Panc1 (cell line): Measurements from ENCODE around the gene GPLD1. TPM values are rescaled to one million over a fixed set of nuclear protein-coding genes. Genes with fewer than 3 reads are reported as not detected.
A peak's percentile ranks its signal among the peaks of the same experiment; 100 is the strongest.

Source experiments
- ATAC-seq: fragments of 200-7000 bp; cut with Tn5 transposase; 2 replicates; pipeline ENCODE4 v1.9.1; 2020; ENCODE audit warnings: mild to moderate bottlenecking, moderate library complexity
- BruUV-seq: library from RNA; stranded (reverse); fragments of 400-500 nt; replicated peaks from 2 replicates; lab custom pipeline; 2021; lab: Mats Ljungman, UMichigan
- CTCF ChIA-PET: fragments of 300-600 bp; sonication (Branson Sonifier 250); formaldehyde crosslinking; loops from one replicate; lab custom pipeline; 2022; ENCODE audit warnings: antibody characterized with exemption; lab: Charles Lee
- POLR2A ChIA-PET: fragments of 300-600 bp; sonication (Branson Sonifier 250); formaldehyde crosslinking; loops from one replicate; lab custom pipeline; 2022; ENCODE audit warnings: antibody characterized with exemption; lab: Charles Lee
- DNase-seq: peaks from one replicate; pipeline ENCODE4 v3.0.0-alpha.2; 2010; ENCODE audit warnings: low read depth, low spot score
- H3K27ac ChIP-seq: 2 replicates; pipeline ENCODE4 v1.5.1; 2011; ENCODE audit warnings: mild to moderate bottlenecking, low read length, inconsistent platforms
- H3K27me3 ChIP-seq: fragments of 200-500 bp; sonication (Bioruptor generic); 2 replicates; pipeline ENCODE4 v1.6.0; 2014; ENCODE audit warnings: low read length, inconsistent platforms; ENCODE audit not compliant: control insufficient read depth, insufficient read depth
- H3K36me3 ChIP-seq: fragments of 200-500 bp; sonication (Bioruptor generic); 2 replicates; pipeline ENCODE4 v1.5.1; 2014; ENCODE audit warnings: inconsistent platforms, mild to moderate bottlenecking, low read length, moderate library complexity; ENCODE audit not compliant: control insufficient read depth, insufficient read depth
- H3K4me1 ChIP-seq: 2 replicates; pipeline ENCODE4 v1.5.1; 2011; ENCODE audit warnings: inconsistent platforms, mild to moderate bottlenecking, low read length, moderate library complexity; ENCODE audit not compliant: control insufficient read depth, insufficient read depth
- H3K4me3 ChIP-seq, 2 experiments: 2 replicates each; pipeline ENCODE4 v1.5.1; 2011 to 2012; ENCODE audit warnings: low read depth in 2 of 2, low read length in 2 of 2, mild to moderate bottlenecking in 2 of 2, inconsistent platforms in 1 of 2, moderate library complexity in 1 of 2
- H3K9me3 ChIP-seq: fragments of 200-500 bp; sonication (Bioruptor generic); 2 replicates; pipeline ENCODE4 v1.5.1; 2014; ENCODE audit warnings: low read depth, mild to moderate bottlenecking, inconsistent platforms, low read length, moderate library complexity; ENCODE audit not compliant: control insufficient read depth, insufficient read depth
- CTCF ChIP-seq: fragments of 450-650 bp; IDR thresholded peaks from 2 replicates; pipeline ENCODE4 v1.5.1; 2017; ENCODE audit warnings: mild to moderate bottlenecking
- POLR2AphosphoS5 ChIP-seq: IDR thresholded peaks from 2 replicates; pipeline ENCODE4 v1.6.1; 2012; ENCODE audit warnings: mild to moderate bottlenecking, low read depth, low read length, moderate library complexity
- REST ChIP-seq, 2 experiments: IDR thresholded peaks; 2 replicates each; pipeline ENCODE4 v1.6.1; 2011 to 2012; ENCODE audit warnings: low read depth in 2 of 2, control low read depth in 1 of 2, low read length in 1 of 2, mild to moderate bottlenecking in 1 of 2, moderate library complexity in 1 of 2; ENCODE audit not compliant: insufficient read depth in 1 of 2
- SIN3A ChIP-seq: IDR thresholded peaks from 2 replicates; pipeline ENCODE4 v1.6.1; 2012; ENCODE audit warnings: low read depth, mild to moderate bottlenecking, low read length, moderate library complexity, borderline replicate concordance; ENCODE audit not compliant: insufficient read depth
- TCF7L2 ChIP-seq: IDR thresholded peaks from 2 replicates; pipeline ENCODE4 v1.6.1; 2011; ENCODE audit warnings: mild to moderate bottlenecking, low read depth, low read length, inconsistent platforms
- in situ Hi-C: cut with HindIII; loops from 2 replicates; pipeline ENCODE4 v1.10.0; 2016; ENCODE audit warnings: low sequenced_read_pairs, low pct_unique_long_range_greater_than_20kb
- intact Hi-C: fragments of 100-400 bp; cut with micrococcal nuclease; formaldehyde crosslinking; loops from one replicate; pipeline ENCODE4 v1.10.0; 2022; ENCODE audit not compliant: unreplicated experiment
- total RNA-seq: library from RNA; stranded (reverse); gene quantifications from one replicate; pipeline ENCODE4 v1.2.1, GENCODE V29; 2021; ENCODE audit not compliant: unreplicated experiment

Gene GPLD1
- total RNA-seq, 1 experiment from 2014 or later = 0.98 TPM

DNA sequence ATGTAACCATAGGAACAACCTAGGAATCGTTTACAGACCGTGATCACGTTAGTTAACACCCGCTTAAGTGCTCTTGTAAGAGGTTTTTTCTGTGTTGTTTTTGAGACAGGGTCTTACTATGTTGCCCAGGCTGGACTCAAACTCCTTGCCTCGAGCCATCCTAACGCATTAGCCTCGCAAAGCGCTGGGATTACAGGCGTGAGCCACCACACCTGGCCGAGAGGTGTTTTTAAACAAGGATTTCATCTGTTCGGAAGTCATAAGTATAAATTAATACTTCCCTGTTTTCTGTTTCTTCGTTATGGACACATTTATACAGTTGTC is 85.9 kb downstream of the GPLD1 start:
- no peak for TF ChIP-seq SIN3A
- H3K9me3 ChIP-seq = no peaks in the 10 kb centered on the region
- in situ Hi-C loops (no loop called here), intact Hi-C loops (loop anchor here (2.0 kb wide), 1 partner anchor 45 kb away; the partner anchor contains the start of gene DCDC2)
- CTCF ChIA-PET = no interaction called here
- POLR2A ChIA-PET = no interaction called here
- DNase-seq (no peak), ATAC-seq (no peak)
- H3K27ac ChIP-seq = peak overlapping the region; percentile 68
- H3K4me1 ChIP-seq = peaks cover 14% of the 10 kb centered on the region
- H3K4me3 ChIP-seq = peak overlapping the region; percentile 69 to 95
- peaks cover 13% of the 10 kb centered on the region for H3K36me3 ChIP-seq
- no peaks in the 10 kb centered on the region for H3K27me3 ChIP-seq
- no TSS peak for BruUV-seq

DNA sequence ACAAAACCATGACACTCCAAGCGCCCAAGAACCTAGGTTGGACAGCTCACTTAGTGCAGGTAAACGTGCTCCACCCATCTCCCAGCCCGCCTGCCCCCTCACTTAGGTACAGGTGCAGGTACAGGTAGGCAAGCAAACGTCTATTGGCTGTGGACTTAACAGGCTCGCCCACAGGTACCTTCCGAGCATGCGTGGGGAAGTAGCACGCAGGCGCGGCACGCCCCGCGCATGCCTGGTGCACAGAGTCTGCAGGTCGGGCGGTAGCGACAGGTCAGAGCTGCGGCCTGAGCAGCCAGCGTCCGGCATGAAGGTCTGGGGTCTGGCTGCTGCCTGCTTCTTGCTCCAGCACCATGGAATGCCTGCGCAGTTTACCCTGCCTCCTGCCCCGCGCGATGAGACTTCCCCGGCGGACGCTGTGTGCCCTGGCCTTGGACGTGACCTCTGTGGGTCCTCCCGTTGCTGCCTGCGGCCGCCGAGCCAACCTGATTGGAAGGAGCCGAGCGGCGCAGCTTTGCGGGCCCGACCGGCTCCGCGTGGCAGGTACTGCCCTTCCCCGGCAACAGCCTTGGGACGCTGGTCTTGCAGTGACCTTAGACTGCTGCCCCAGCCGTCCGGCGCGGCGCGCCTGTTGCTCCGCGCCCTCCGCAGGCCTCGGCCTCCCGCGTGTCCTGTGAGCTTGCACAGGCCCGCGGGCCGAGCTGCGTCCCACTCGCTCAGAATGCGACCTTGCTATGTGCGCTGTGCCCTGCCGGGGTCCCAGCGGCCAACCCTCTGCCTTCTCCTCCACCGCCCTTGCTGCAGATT is 86.5 kb downstream of the GPLD1 start, which contains the start of gene MRS2:
Gene MRS2 (plus strand): TSS at position 240 of the 804 bp plus-strand sequence. CDS start 111 bp downstream, at position 351.
- intact Hi-C loops = loop anchor here (2.0 kb wide), 1 partner anchor 44 kb away; the partner anchor contains the start of gene DCDC2
- ChIA-PET POLR2A (no interaction called here), CTCF (interaction anchor here (1.3 kb wide), 1 partner anchor 14 kb away, joined by 3 read pairs; no protein-coding TSS in a partner anchor)
- DNase-seq (no peak), ATAC-seq (peak; percentile 100)
- BruUV-seq = no TSS peak
- Histone ChIP-seq H3K4me3 (peak within 1 kb of the TSS; percentile 69 to 95), H3K36me3 (peaks cover 8% of the 10 kb centered on the region), H3K27ac (peak within 1 kb of the TSS; percentile 68), H3K4me1 (peaks cover 14% of the 10 kb centered on the region), H3K27me3 (no peaks in the 10 kb centered on the region), H3K9me3 (no peaks in the 10 kb centered on the region)
- in situ Hi-C loops = no loop called here
- TF ChIP-seq REST (IDR thresholded peaks at IDR 0.05; ENCODE audit: insufficient read depth in 1 of 2, low read depth in 2 of 2, low read length in 1 of 2) (peak in 1 of 2 experiments; percentile 11; a peak in 1 of 4 replicates), SIN3A (0 out of 2 replicates have a peak, but pooled peaks have one; percentile 52), POLR2AphosphoS5 (peak; percentile 78), TCF7L2 (0 out of 2 replicates have a peak, but pooled peaks have one; percentile 43), CTCF (no peak)

GRCh38 chr6:24401458-24401857 is 87.9 kb downstream of the GPLD1 start:
- Histone ChIP-seq H3K27ac (no peak overlapping the region), H3K4me3 (no peak overlapping the region), H3K9me3 (no peaks in the 10 kb centered on the region), H3K27me3 (no peaks in the 10 kb centered on the region; the same call in 1 of the 2 replicates), H3K4me1 (peaks cover 14% of the 10 kb centered on the region), H3K36me3 (peaks cover 2% of the 10 kb centered on the region)
- ChIA-PET POLR2A (no interaction called here), CTCF (no interaction called here)
- no peak for DNase-seq
- no TSS peak for BruUV-seq
- TF ChIP-seq TCF7L2 (no peak), POLR2AphosphoS5 (no peak), REST (IDR thresholded peaks at IDR 0.05; ENCODE audit: insufficient read depth in 1 of 2, low read depth in 2 of 2, low read length in 1 of 2) (no peak), CTCF (no peak), SIN3A (no peak)
- in situ Hi-C loops = no loop called here
- ATAC-seq = no peak
- intact Hi-C loops = no loop called here
